ENCODE results near the gene VLDLR.
"Not testable (repeated sequence)": the region's sequence is repeated elsewhere in the genome, so short reads cannot be mapped to it uniquely, and the experiment has no call there.

The VLDLR gene

GRCh38 chr9:2700909-2701550 lies 79.4 kb downstream of the VLDLR start:
- no peak overlapping the region for H3K18ac ChIP-seq (ENCODE audit: low read length)
- no CpG with 5 or more reads among the region's 10 CpGs for WGBS, 2 donors (ENCODE audit: extremely low coverage in 2 of 2, insufficient read length in 2 of 2, insufficient replicate concordance in 1 of 2)
- no peak overlapping the region for H3K4ac ChIP-seq (ENCODE audit: low read length)
- no peak for DNase-seq (ENCODE audit: low spot score)
- H3K23ac ChIP-seq (ENCODE audit: low read depth, low read length, poor library complexity) = no peak overlapping the region
- no peak overlapping the region for H2BK15ac ChIP-seq (ENCODE audit: low read length)
- H3K4me1 ChIP-seq (ENCODE audit: control insufficient read depth in 2 of 2, insufficient read depth in 1 of 2, low read depth in 1 of 2, low read length in 2 of 2) = peaks cover 3 to 8% of the 10 kb centered on the region in 2 donors
- no peaks in the 10 kb centered on the region for H3K27me3 ChIP-seq (ENCODE audit: control insufficient read depth in 3 of 3, insufficient read depth in 3 of 3, low read depth in 1 of 3, low read length in 3 of 3)
- no peaks in the 10 kb centered on the region for H3K36me3 ChIP-seq (replicated peaks in 1 of 2; ENCODE audit: control insufficient read depth in 2 of 2, insufficient read depth in 2 of 2, low read length in 2 of 2)
- no peak overlapping the region for H2BK120ac ChIP-seq (ENCODE audit: low read depth, low read length)
- peak overlapping the region; percentile 76 for H2AFZ ChIP-seq (ENCODE audit: low read length)
- no peak overlapping the region for H4K91ac ChIP-seq (ENCODE audit: low read depth, low read length, poor library complexity)
- no peak overlapping the region for H3K9ac ChIP-seq (ENCODE audit: low read depth, low read length, poor library complexity)
- H4K8ac ChIP-seq (ENCODE audit: low read depth, low read length) = no peak overlapping the region
- no peak overlapping the region for H2AK5ac ChIP-seq (ENCODE audit: low read depth, low read length)
- H3K79me1 ChIP-seq (ENCODE audit: low read depth, low read length) = no peaks in the 10 kb centered on the region
- H3K27ac ChIP-seq (replicated peaks; ENCODE audit: low read length) = no peak overlapping the region
- no peak overlapping the region for H2BK5ac ChIP-seq (ENCODE audit: low read length)
- H3K4me3 ChIP-seq (ENCODE audit: low read length in 2 of 2) = no peak overlapping the region
- no peaks in the 10 kb centered on the region for H3K9me3 ChIP-seq (replicated peaks in 1 of 2; ENCODE audit: control insufficient read depth in 2 of 2, insufficient read depth in 1 of 2, low read depth in 1 of 2, low read length in 2 of 2)
- no peak overlapping the region for H3K4me2 ChIP-seq (ENCODE audit: insufficient read depth, low read length, poor library complexity, severe bottlenecking)
- no peak overlapping the region for H3K14ac ChIP-seq (ENCODE audit: low read length)
- H2BK12ac ChIP-seq (ENCODE audit: low read length) = no peak overlapping the region

- no peaks in the 10 kb centered on the region for H3K9me3 ChIP-seq (replicated peaks in 1 of 2; ENCODE audit: control insufficient read depth in 2 of 2, insufficient read depth in 1 of 2, low read depth in 1 of 2, low read length in 2 of 2)
These were observed 82.9 kb downstream of the VLDLR start for GRCh38 chr9:2704504-2704903.

DNA sequence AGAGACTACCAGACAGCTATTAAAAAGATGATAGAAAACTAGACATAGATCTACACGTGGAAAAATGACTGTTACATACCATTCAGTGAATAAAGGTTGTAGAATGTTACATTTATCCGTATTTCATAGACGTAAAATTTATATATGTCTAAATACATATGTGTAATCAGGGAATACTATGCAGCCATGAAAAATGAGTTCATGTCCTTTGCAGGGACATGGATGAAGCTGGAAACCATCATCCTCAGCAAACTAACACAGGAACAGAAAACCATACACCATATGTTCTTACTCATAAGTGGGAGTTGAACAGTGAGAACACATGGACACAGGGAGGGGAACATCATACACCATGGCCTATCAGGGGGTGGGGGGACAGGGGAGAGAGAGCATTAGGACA lies 85.7 kb downstream of the VLDLR start:
- H3K9ac ChIP-seq (ENCODE audit: low read depth, low read length, poor library complexity); H2AK5ac ChIP-seq (ENCODE audit: low read depth, low read length); H3K4me3 ChIP-seq (ENCODE audit: low read length in 2 of 2); H3K18ac ChIP-seq (ENCODE audit: low read length); H2BK5ac ChIP-seq (ENCODE audit: low read length); H3K27me3 ChIP-seq (ENCODE audit: control insufficient read depth in 3 of 3, insufficient read depth in 3 of 3, low read depth in 1 of 3, low read length in 3 of 3); H2AFZ ChIP-seq (ENCODE audit: low read length); H3K4me2 ChIP-seq (ENCODE audit: insufficient read depth, low read length, poor library complexity, severe bottlenecking); H3K23ac ChIP-seq (ENCODE audit: low read depth, low read length, poor library complexity); H2BK120ac ChIP-seq (ENCODE audit: low read depth, low read length); H3K27ac ChIP-seq (replicated peaks; ENCODE audit: low read length); H3K4ac ChIP-seq (ENCODE audit: low read length); H3K14ac ChIP-seq (ENCODE audit: low read length); H4K8ac ChIP-seq (ENCODE audit: low read depth, low read length); H3K9me3 ChIP-seq (replicated peaks in 1 of 2; ENCODE audit: control insufficient read depth in 2 of 2, insufficient read depth in 1 of 2, low read depth in 1 of 2, low read length in 2 of 2); H2BK12ac ChIP-seq (ENCODE audit: low read length); H2BK15ac ChIP-seq (ENCODE audit: low read length); H3K79me1 ChIP-seq (ENCODE audit: low read depth, low read length); H4K91ac ChIP-seq (ENCODE audit: low read depth, low read length, poor library complexity); H3K4me1 ChIP-seq (ENCODE audit: control insufficient read depth in 2 of 2, insufficient read depth in 1 of 2, low read depth in 1 of 2, low read length in 2 of 2); DNase-seq (ENCODE audit: low spot score); H3K36me3 ChIP-seq (replicated peaks in 1 of 2; ENCODE audit: control insufficient read depth in 2 of 2, insufficient read depth in 2 of 2, low read length in 2 of 2): not testable (repeated sequence)
- WGBS, 2 donors (ENCODE audit: extremely low coverage in 2 of 2, insufficient read length in 2 of 2, insufficient replicate concordance in 1 of 2) = no CpG with 5 or more reads among the region's 3 CpGs

More at GRCh38 chr9:2704504-2704903, 82.9 kb downstream of the VLDLR start:
- H3K23ac ChIP-seq (ENCODE audit: low read depth, low read length, poor library complexity) = no peak overlapping the region
- H3K27me3 ChIP-seq (ENCODE audit: control insufficient read depth in 3 of 3, insufficient read depth in 3 of 3, low read depth in 1 of 3, low read length in 3 of 3) = no peaks in the 10 kb centered on the region
- no peak overlapping the region for H3K9ac ChIP-seq (ENCODE audit: low read depth, low read length, poor library complexity)
- no peak overlapping the region for H3K4ac ChIP-seq (ENCODE audit: low read length)
- H3K4me3 ChIP-seq (ENCODE audit: low read length in 2 of 2) = no peak overlapping the region
- H2BK120ac ChIP-seq (ENCODE audit: low read depth, low read length) = no peak overlapping the region
- no peak overlapping the region for H3K27ac ChIP-seq (replicated peaks; ENCODE audit: low read length)
- no peak overlapping the region for H2AFZ ChIP-seq (ENCODE audit: low read length)
- H3K14ac ChIP-seq (ENCODE audit: low read length) = no peak overlapping the region
- H3K18ac ChIP-seq (ENCODE audit: low read length) = no peak overlapping the region
- H3K4me1 ChIP-seq (ENCODE audit: control insufficient read depth in 2 of 2, insufficient read depth in 1 of 2, low read depth in 1 of 2, low read length in 2 of 2) = peaks cover 3 to 8% of the 10 kb centered on the region in 2 donors
- H3K79me1 ChIP-seq (ENCODE audit: low read depth, low read length) = no peaks in the 10 kb centered on the region
- H3K4me2 ChIP-seq (ENCODE audit: insufficient read depth, low read length, poor library complexity, severe bottlenecking) = no peak overlapping the region
- no peak overlapping the region for H4K8ac ChIP-seq (ENCODE audit: low read depth, low read length)
- no peak for DNase-seq (ENCODE audit: low spot score)
- no peaks in the 10 kb centered on the region for H3K36me3 ChIP-seq (replicated peaks in 1 of 2; ENCODE audit: control insufficient read depth in 2 of 2, insufficient read depth in 2 of 2, low read length in 2 of 2)
- H2BK15ac ChIP-seq (ENCODE audit: low read length) = no peak overlapping the region
- no peak overlapping the region for H2BK12ac ChIP-seq (ENCODE audit: low read length)
- H2AK5ac ChIP-seq (ENCODE audit: low read depth, low read length) = no peak overlapping the region
- H4K91ac ChIP-seq (ENCODE audit: low read depth, low read length, poor library complexity) = no peak overlapping the region
- H2BK5ac ChIP-seq (ENCODE audit: low read length) = no peak overlapping the region

Measured in neuronal stem cell (in vitro differentiated cells).